ENCODE results near the gene HDHD2.

DNA sequence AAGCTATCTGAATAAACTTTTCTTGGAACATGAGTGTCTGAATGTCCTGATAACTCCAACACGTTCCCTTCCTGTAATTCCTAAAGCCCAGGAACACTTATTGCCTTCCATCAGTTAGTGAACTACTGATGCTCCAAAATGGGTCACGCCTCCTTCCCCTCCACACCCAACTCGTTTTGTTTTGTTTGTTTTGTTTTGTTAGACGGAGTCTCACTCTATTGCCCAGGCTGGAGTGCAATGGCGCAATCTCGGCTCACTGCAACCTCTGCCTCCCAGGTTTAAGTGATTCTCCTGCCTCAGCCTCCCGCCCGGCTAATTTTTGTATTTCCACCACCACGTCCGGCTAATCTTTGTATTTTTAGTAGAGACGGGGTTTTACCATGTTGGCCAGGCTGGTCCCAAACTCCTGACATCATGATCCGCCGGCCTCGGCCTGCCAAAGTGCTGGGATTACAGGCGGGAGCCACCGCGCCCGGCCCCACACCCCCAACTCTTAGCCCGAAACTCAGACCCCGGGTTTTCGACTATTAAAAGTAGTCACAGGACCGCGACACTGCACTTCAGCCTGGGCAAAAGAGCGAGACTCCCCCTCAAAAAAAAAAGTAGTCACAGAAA, 25.1 kb upstream of the HDHD2 start:
- TF ChIP-seq, protein P1, sequence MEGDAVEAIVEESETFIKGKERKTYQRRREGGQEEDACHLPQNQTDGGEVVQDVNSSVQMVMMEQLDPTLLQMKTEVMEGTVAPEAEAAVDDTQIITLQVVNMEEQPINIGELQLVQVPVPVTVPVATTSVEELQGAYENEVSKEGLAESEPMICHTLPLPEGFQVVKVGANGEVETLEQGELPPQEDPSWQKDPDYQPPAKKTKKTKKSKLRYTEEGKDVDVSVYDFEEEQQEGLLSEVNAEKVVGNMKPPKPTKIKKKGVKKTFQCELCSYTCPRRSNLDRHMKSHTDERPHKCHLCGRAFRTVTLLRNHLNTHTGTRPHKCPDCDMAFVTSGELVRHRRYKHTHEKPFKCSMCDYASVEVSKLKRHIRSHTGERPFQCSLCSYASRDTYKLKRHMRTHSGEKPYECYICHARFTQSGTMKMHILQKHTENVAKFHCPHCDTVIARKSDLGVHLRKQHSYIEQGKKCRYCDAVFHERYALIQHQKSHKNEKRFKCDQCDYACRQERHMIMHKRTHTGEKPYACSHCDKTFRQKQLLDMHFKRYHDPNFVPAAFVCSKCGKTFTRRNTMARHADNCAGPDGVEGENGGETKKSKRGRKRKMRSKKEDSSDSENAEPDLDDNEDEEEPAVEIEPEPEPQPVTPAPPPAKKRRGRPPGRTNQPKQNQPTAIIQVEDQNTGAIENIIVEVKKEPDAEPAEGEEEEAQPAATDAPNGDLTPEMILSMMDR (IDR thresholded peaks at IDR 0.05; ENCODE audit: low read depth, low read length, missing input control): no peak
- no peak for TF ChIP-seq JUND (IDR thresholded peaks at IDR 0.05)
- no peak for TF ChIP-seq TAF1 (conservative IDR thresholded peaks at IDR 0.05)
- no peak for TF ChIP-seq GABPA (IDR thresholded peaks at IDR 0.05 in 1 of 2, conservative IDR thresholded peaks at IDR 0.05 in 1 of 2)
- TF ChIP-seq HNF4G (IDR thresholded peaks at IDR 0.05): no peak
- no peak for TF ChIP-seq RAD21 (IDR thresholded peaks at IDR 0.05)
- TF ChIP-seq, protein P2, sequence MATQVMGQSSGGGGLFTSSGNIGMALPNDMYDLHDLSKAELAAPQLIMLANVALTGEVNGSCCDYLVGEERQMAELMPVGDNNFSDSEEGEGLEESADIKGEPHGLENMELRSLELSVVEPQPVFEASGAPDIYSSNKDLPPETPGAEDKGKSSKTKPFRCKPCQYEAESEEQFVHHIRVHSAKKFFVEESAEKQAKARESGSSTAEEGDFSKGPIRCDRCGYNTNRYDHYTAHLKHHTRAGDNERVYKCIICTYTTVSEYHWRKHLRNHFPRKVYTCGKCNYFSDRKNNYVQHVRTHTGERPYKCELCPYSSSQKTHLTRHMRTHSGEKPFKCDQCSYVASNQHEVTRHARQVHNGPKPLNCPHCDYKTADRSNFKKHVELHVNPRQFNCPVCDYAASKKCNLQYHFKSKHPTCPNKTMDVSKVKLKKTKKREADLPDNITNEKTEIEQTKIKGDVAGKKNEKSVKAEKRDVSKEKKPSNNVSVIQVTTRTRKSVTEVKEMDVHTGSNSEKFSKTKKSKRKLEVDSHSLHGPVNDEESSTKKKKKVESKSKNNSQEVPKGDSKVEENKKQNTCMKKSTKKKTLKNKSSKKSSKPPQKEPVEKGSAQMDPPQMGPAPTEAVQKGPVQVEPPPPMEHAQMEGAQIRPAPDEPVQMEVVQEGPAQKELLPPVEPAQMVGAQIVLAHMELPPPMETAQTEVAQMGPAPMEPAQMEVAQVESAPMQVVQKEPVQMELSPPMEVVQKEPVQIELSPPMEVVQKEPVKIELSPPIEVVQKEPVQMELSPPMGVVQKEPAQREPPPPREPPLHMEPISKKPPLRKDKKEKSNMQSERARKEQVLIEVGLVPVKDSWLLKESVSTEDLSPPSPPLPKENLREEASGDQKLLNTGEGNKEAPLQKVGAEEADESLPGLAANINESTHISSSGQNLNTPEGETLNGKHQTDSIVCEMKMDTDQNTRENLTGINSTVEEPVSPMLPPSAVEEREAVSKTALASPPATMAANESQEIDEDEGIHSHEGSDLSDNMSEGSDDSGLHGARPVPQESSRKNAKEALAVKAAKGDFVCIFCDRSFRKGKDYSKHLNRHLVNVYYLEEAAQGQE (IDR thresholded peaks at IDR 0.05): no peak
- no peak for TF ChIP-seq YY1 (IDR thresholded peaks at IDR 0.05)
- TF ChIP-seq, protein P3, sequence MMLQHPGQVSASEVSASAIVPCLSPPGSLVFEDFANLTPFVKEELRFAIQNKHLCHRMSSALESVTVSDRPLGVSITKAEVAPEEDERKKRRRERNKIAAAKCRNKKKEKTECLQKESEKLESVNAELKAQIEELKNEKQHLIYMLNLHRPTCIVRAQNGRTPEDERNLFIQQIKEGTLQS (IDR thresholded peaks at IDR 0.05): no peak
- TF ChIP-seq EGR1 (IDR thresholded peaks at IDR 0.05; ENCODE audit: low read depth in 2 of 2): no peak
- TF ChIP-seq FOXA1 (IDR thresholded peaks at IDR 0.05): no peak
- TF ChIP-seq, protein P4, sequence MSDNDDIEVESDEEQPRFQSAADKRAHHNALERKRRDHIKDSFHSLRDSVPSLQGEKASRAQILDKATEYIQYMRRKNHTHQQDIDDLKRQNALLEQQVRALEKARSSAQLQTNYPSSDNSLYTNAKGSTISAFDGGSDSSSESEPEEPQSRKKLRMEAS (IDR thresholded peaks at IDR 0.05): no peak
- TF ChIP-seq, protein P5, sequence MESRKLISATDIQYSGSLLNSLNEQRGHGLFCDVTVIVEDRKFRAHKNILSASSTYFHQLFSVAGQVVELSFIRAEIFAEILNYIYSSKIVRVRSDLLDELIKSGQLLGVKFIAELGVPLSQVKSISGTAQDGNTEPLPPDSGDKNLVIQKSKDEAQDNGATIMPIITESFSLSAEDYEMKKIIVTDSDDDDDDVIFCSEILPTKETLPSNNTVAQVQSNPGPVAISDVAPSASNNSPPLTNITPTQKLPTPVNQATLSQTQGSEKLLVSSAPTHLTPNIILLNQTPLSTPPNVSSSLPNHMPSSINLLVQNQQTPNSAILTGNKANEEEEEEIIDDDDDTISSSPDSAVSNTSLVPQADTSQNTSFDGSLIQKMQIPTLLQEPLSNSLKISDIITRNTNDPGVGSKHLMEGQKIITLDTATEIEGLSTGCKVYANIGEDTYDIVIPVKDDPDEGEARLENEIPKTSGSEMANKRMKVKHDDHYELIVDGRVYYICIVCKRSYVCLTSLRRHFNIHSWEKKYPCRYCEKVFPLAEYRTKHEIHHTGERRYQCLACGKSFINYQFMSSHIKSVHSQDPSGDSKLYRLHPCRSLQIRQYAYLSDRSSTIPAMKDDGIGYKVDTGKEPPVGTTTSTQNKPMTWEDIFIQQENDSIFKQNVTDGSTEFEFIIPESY (IDR thresholded peaks at IDR 0.05): no peak
- no peak for TF ChIP-seq SP1 (IDR thresholded peaks at IDR 0.05)

All from liver (tissue), 3 donors.